AG09309 (cell line): ENCODE measurements around the gene TGFB2.

Source experiments
- DNase-seq: peaks from one replicate; pipeline ENCODE4 v3.0.0-alpha.2; 2010; ENCODE audit warnings: low read depth
- H3K4me3 ChIP-seq: 2 replicates; pipeline ENCODE4 v1.5.1; 2011; ENCODE audit warnings: mild to moderate bottlenecking, low read depth, low read length, moderate library complexity; ENCODE audit not compliant: control insufficient read depth
- CTCF ChIP-seq: IDR thresholded peaks from 2 replicates; pipeline ENCODE4 v1.5.1; 2011; ENCODE audit warnings: mild to moderate bottlenecking, low read depth, low read length, inconsistent platforms; ENCODE audit not compliant: insufficient read depth, control insufficient read depth; ENCODE audit errors: missing control alignments

Gene TGFB2

GRCh38 chr1:218462587-218462986 lies 117.5 kb downstream of the TGFB2 start:
- no peak for DNase-seq
- H3K4me3 ChIP-seq = no peak overlapping the region
- TF ChIP-seq CTCF = no peak

GRCh38 chr1:218463194-218464156 lies 118.3 kb downstream of the TGFB2 start:
- no peak overlapping the region; the same call in 1 of the 2 replicates for H3K4me3 ChIP-seq
- no peak for TF ChIP-seq CTCF
- DNase-seq = no peak

GRCh38 chr1:218464871-218465270 lies 119.7 kb downstream of the TGFB2 start:
- H3K4me3 ChIP-seq = no peak overlapping the region
- no peak for TF ChIP-seq CTCF
- no peak for DNase-seq

- H3K4me3 ChIP-seq = no peak overlapping the region
- no peak for DNase-seq
- TF ChIP-seq CTCF = no peak
Observed at GRCh38 chr1:218466341-218467010, 121.3 kb downstream of the TGFB2 start.

GRCh38 chr1:218467101-218468072 lies 122.3 kb downstream of the TGFB2 start:
- DNase-seq = peak; percentile 75
- no peak overlapping the region for H3K4me3 ChIP-seq

More at GRCh38 chr1:218467101-218468072, 122.3 kb downstream of the TGFB2 start:
- TF ChIP-seq CTCF = no peak
